ENCODE data around the gene CLK2. TPM values are rescaled to one million over a fixed set of nuclear protein-coding genes. Genes with fewer than 3 reads are reported as not detected.

The CLK2 gene
- total and polyA plus RNA-seq, 2 of the 13 experiments (the other 11 are each of a cell fraction or from before 2014, with no cell fraction given), result 20.1 to 73.5 TPM

DNA sequence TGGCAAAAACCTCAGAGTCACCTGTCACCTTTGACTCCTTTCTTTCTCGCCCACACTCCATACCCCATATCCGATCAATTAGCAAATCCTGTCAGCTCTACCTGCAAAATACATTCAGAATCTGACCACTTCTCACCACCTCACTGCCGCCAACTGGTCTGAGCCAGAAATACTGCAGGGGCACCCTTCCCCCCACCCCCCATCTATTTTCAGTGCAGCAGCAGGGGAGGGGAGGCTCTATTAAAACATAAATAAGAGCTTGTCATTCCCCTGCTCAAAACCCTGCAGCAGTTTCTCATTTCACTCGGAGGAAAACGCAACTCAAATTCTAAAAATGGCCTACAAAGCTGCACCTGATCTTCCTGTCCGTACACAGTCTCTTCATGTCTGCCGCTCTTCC is 24.1 kb upstream of the CLK2 start (continued):
- TF ChIP-seq ZNF552 (CRISPR knock-in tag; IDR thresholded peaks at IDR 0.05; ENCODE audit: borderline replicate concordance) (no peak), POLR2AphosphoS2 (IDR thresholded peaks at IDR 0.05; ENCODE audit: low read depth, low read length) (no peak), ZNF83 (CRISPR knock-in tag; IDR thresholded peaks at IDR 0.05; ENCODE audit: borderline replicate concordance) (no peak), ZNF678 (CRISPR knock-in tag; IDR thresholded peaks at IDR 0.05) (no peak), JUNB (CRISPR knock-in tag; IDR thresholded peaks at IDR 0.05; ENCODE audit: borderline replicate concordance) (no peak), RXRB (CRISPR knock-in tag; IDR thresholded peaks at IDR 0.05; ENCODE audit: borderline replicate concordance) (no peak)

DNA sequence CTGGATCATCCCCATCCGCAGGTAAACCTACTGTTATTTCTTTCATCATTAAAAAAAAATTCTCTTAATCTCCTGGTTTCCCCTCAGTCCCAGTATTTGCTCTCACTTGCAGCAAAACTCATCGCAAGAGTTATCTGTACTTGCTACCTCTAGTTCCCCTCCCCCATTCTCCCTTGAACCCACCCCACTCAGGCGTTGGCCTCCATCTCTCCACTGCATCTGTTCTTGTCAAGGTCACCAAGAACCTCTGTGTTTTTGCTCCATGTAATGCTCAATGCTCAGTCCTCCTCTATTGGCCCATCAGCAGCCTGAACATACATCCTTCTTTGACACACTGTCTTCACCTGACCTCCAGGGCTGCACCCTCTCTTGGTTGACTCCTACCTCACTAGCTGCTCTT is 23.4 kb upstream of the CLK2 start:
- Histone ChIP-seq H3K9me3 (ENCODE audit: low read length) (no peaks in the 10 kb centered on the region), H3K4me2 (ENCODE audit: low read depth, low read length) (no peak overlapping the region), H2AFZ (ENCODE audit: low read length) (no peak overlapping the region), H3K4me3 (replicated peaks in 1 of 3; ENCODE audit: insufficient read depth in 1 of 3, low read depth in 2 of 3, low read length in 3 of 3) (no peak overlapping the region), H3K27ac (ENCODE audit: extremely low read length, insufficient read depth, low read length) (no peak overlapping the region), H3K36me3 (replicated peaks in 1 of 2; ENCODE audit: control insufficient read depth in 1 of 2, insufficient read depth in 2 of 2, low read length in 2 of 2) (peaks cover 0 to 8% of the 10 kb centered on the region in 2 experiments; a peak in 3 of 5 replicates), H4K20me1 (ENCODE audit: insufficient read depth, low read length) (no peaks in the 10 kb centered on the region), H3K79me2 (ENCODE audit: insufficient read depth, low read length) (peaks cover 3% of the 10 kb centered on the region), H3K27me3 (ENCODE audit: control insufficient read depth in 1 of 2, insufficient read depth in 2 of 2, low read length in 2 of 2) (no peaks in the 10 kb centered on the region), H3K4me1 (ENCODE audit: insufficient read depth, low read length) (peaks cover 43% of the 10 kb centered on the region), H3K9ac (ENCODE audit: insufficient read depth, low read depth, low read length) (no peak overlapping the region)
- TF ChIP-seq RFXAP (CRISPR knock-in tag; IDR thresholded peaks at IDR 0.05; ENCODE audit: borderline replicate concordance), result no peak
- TF ChIP-seq NCOR1 (IDR thresholded peaks at IDR 0.05; ENCODE audit: borderline replicate concordance, low read length), result no peak
- no peak for TF ChIP-seq AKAP8 (CRISPR knock-in tag; IDR thresholded peaks at IDR 0.05)
- no peak for TF ChIP-seq ZNF124 (CRISPR knock-in tag; IDR thresholded peaks at IDR 0.05)
- TF ChIP-seq MIXL1 (CRISPR knock-in tag; IDR thresholded peaks at IDR 0.05), result no peak
- no peak for TF ChIP-seq NR3C1 (CRISPR knock-in tag; IDR thresholded peaks at IDR 0.05)
- no peak for TF ChIP-seq ISL2 (CRISPR knock-in tag; IDR thresholded peaks at IDR 0.05)
- no peak for TF ChIP-seq ZNF282 (IDR thresholded peaks at IDR 0.05; ENCODE audit: partially characterized antibody)
- TF ChIP-seq EP300 (IDR thresholded peaks at IDR 0.05; ENCODE audit: low read depth in 2 of 2, low read length in 2 of 2), result no peak
- TF ChIP-seq EP300 (CRISPR knock-in tag; IDR thresholded peaks at IDR 0.05; ENCODE audit: borderline replicate concordance), result no peak
- POLR2A ChIA-PET, result interaction anchor here (1.0 kb wide), 1 partner anchor 9 kb away, joined by 3 read pairs; no protein-coding TSS in a partner anchor
- no TSS peak for BruUV-seq (replicated peaks)
- intact Hi-C loops (cut with micrococcal nuclease; ENCODE audit: unreplicated experiment), result no loop called here
- DNase-seq (ENCODE audit: low spot score) (no peak), FAIRE-seq (no peak), ATAC-seq (no peak)
- CTCF ChIA-PET (ENCODE audit: low intra/inter-chr PET ratio, low total read pairs), result no interaction called here
- in situ Hi-C loops (cut with HindIII; ENCODE audit: extremely low pct_ligation_motif_present, low pct_unique_long_range_greater_than_20kb), result no loop called here
- 87% methylated on average over 3 of the region's 3 CpGs for WGBS (ENCODE audit: low lambda C conversion rate)

Measured in HepG2 (cell line).